Measurements from ENCODE around the gene PSG7.
"Not testable (repeated sequence)": the region's sequence is repeated elsewhere in the genome, so short reads cannot be mapped to it uniquely, and the experiment has no call there.

Gene PSG7

DNA sequence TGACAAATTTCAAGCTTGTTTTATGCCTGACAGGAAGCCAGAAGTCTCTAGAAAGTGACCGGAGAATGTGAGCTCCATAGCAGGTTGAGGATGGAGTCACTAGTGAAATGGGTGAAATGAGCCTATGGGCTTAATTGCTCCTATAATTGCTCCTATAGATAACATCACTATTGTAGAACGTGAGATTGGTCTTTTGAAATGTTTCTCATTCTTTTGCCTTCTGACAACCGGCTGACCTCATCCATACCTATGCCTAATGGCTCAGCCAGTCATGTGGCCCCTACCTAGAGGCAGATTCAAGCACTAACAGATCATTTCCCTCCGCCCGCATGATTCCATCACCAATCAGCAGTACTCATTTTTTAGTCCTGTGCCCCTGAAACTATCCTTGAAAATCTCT, 23.5 kb downstream of the PSG7 start:
- DNase-seq: not testable (repeated sequence)

DNA sequence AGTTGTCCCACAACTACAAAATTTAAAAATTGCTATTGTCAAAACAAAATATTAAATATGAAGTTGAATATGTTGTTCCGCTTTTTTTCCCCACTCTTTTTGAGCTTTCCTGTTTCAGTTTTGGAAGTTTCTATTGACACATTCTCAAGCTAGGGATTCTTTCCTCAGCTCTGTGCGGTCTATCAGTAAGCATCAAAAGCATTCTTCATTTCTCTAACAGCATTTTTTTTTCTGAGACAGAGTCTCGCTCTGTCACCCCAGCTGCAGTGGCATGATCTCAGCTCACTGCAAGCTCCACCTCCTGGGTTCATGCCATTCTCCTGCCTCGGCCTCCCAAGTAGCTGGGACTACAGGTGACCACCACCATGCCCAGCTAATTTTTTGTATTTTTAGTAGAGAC, 24.1 kb downstream of the PSG7 start:
- not testable (repeated sequence) for DNase-seq

DNA sequence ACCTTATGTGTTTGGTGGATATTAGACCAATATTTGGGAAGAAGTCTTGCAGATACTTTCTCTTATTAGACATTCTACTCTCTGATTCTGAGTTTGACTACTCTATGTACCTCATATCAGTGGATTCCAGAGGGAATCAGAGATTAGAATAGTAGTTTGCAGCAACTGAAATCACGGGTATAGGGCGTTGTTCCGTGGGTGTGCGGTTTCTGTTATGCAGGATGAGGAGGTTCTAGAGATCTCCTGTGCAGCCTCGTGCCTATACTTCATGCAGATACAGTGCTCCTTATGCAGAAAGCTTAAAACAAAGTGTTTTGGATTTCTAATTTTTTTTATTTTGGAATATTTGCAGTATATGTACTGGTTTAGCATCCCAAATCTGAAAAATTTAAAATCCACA, 25.3 kb downstream of the PSG7 start:
- DNase-seq: not testable (repeated sequence)

DNA sequence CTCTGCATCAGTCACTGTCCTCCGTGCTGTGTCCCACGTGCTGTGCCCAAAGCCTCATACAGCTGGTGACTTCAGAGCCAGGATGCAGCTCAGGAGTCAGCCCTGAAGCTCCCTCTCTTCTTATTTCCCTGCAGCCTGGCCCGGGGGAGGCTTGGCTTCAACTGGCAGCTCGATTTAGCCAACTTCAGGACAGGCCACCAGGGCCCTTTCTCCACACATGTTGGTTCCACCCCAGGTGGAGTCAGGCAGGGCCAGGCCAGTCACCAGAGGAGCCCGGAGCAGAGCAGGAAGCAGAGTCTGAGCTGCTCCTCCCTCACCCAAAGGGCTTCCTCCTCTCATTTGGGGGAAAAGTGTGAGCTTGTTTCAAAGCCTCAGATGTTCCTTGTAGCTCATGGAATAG, 30.8 kb downstream of the PSG7 start:
- not testable (repeated sequence) for DNase-seq

DNA sequence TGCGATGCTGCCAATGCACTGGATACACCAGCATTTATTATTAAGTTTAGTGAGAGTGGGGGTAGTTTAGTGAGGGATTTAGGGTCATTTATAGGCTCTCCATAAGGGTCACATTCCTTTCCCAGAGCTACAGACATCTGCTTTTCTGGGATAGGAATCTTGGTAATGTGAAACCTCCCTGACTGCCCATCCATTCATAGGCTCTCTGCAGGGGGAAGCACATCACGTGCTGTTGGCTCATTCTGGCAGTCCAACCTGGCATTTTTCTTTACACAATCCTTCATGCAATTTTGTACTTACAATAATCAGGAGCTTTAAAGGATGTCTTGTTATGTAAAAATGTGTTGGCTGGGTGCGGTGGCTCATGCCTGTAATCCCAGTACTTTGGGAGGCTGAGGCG, 36.4 kb downstream of the PSG7 start:
- DNase-seq: not testable (repeated sequence)

DNA sequence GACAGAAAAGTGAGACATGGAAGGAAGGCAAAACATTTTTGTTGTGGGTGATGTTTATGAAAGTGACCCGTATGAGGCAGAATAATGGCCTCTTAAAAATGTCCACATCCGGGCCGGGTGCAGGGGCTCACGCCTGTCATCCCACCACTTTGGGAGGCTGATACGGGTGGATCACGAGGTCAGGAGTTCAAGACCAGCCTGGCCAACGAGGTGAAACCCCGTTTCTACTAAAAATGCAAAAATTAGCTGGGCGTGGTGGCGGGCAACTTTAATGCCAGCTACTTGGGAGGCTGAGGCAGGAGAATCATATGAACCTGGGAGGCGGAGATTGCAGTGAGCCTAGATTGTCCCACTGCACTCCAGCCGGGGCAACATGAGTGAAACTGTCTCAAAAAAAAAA, 37.3 kb downstream of the PSG7 start:
- DNase-seq: not testable (repeated sequence)

DNA sequence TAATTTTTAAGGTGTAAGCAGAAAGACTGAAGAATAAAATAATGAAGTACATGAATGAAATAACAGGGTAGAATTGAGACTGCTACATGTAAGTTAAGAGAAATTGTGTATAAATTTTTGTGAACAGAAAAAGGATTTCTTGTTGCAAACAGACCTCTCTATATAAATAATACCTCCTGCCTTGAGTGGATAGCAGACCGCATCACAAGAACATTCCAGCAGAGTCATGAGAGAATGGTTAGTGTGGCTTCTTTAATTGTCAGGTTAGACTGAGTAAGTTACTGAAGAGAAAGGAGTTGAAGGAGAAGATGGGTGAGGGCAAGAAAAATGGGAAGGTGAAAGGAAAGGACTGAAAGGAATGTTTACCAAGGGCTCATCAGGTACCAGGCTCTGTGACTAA, 37.9 kb downstream of the PSG7 start:
- DNase-seq: not testable (repeated sequence)

DNA sequence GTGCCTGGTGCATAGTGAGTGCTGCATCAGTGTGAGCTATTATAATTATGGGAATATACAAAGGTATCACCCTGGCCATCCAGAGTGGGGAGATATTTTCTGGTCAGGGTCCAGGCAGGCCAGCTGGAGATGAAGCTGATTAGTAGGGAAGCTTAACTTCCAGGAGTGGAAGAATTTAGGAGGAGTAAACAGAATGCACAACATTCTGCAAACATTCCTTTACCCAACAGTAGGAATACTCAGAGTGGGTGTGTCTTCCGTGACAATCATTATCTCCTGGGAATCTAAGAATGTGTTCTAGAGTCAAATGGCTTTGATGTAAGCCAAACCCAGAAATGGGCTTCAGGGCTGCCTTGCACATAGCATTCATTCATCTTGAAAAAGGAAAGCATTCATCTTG, 38.4 kb downstream of the PSG7 start:
- not testable (repeated sequence) for DNase-seq

DNA sequence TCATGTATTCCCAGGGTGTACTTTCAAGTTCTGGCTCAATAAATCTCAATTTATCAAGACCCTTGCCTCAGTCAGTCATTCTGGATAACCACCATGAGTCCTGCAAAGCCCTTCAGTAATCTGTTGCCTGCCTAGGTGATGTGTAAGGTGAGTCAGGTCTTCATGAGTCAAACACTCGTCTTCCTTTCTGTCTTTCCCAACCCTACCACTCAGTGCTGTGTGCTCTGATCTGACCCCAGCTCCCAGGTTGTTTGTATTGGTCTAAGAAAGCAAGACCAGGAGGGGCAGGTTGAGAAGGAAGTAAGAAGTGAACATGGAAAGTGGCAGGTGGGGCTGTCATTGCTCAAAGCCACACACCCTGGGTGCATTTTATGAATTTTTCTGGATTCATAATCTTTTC, 39.3 kb downstream of the PSG7 start:
- not testable (repeated sequence) for DNase-seq

DNA sequence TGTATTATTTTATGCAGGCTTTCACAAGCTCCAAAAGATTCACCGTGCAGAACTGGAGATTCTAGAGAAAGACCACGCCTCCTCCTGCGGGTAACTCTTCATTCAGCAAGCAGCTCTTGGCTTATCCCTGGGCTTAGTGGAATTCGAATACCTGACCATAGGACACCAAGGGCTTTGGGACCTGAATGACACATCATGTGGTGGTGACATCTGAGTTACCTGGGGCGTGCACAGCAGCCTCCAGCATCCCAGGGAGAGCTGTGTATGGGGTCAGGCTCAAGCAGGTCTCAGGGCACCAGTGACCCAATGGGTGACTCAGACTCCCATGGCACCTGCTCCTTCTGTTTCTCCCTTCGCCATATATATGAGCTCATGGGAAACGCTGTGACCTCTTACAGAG, 46.6 kb downstream of the PSG7 start:
- not testable (repeated sequence) for DNase-seq

DNA sequence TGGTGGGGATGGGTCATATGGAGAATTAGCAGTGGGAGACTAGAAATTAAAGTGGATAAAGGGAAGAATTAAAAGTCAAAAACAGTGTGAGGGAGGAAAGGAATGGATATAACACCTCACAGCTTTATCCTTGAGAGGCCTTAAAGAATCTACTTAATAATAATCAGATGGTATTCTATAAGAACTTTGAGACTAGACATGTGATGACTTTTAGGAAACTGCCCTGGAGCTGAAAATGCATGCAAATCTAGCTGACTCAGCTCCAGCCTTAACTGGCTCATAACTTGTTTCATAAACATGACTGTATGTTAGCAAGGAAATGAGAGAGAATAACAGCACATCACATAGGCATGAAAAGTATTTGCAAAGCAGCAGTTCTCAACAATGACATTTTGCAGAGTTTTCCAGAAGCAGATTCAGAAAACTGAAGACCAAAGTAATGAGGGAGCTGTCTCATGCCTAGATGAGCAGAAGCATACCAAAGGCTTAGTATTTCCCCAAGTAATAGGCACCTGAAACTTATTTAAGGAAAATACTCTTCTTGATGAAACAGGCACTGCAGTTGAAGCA, 49.0 kb downstream of the PSG7 start:
- not testable (repeated sequence) for DNase-seq

DNA sequence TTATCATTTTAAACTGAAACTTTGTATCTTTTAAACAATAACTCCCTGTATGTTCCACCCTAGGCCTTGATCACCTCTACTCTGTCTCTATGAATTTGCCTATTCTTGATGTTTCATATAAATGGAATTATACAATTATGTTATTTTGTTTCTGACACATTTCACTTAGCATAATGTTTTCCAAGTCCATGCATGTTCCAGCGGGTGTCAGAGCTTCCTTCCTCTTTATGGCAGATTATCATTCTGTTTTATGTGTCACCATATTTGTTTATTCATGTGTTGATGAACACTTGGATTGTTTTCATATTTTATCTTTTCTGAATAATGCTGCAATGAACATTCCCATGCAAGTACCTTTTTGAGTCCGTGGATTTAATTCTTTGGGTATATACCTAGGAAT, 54.3 kb downstream of the PSG7 start:
- not testable (repeated sequence) for DNase-seq

DNA sequence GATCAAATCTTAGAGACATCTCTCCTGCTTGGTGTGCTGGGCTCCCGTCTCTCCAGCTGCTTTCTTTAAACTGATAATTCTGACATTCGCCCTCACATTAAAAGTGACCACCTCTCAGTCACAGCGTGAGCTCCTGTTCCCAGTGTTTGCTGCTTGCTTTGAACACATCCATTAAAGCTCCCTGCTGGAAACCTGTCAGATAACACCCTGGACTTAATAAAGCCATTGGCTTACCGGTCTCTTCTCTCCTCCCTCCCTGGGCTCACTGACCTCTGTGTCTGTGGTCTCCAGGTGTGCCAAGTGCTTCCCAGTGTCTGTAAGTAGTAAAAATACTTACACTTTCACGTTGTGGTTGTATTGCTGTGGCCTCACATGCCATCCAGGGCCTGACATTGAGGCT, 55.0 kb downstream of the PSG7 start:
- not testable (repeated sequence) for DNase-seq

DNA sequence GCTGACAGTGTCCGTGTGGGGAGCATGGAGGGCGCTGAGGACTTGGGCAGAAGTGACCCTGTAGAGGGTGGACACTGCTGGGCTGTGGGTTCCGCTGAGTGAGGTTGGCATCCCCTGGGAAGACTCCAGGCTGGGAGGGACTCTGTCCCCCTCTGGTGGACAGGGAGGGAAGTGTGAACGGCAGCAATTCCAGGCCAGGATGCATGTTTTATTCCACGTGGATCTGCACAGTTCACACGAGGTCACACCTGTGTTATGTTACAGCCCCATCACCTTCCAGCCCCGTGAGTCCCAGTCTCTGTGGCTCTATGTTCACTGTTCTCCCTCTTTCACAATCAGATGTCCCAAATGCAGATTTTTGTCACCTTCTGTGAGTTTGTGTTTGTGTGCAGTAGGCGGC, 55.7 kb downstream of the PSG7 start:
- DNase-seq: not testable (repeated sequence)

DNA sequence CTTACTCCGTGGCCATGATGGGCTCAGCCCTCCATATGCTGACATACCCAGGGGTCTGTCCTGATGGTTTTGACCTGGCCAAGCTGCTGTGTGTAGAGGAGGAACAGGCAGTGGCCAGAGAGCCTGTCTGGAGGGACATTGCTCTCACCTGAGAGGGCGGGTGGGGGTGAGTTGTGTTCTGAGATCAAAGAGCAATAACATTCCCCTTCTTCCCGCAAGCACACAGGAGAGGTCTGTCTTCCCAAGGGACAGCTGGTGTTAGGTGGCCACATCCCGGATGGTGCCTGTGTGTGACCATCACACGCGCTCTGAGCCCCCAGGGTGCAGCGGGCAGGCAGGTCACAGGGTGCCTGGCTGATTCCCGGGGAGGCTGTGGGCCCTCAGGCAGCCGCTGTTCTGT, 56.4 kb downstream of the PSG7 start:
- not testable (repeated sequence) for DNase-seq

DNA sequence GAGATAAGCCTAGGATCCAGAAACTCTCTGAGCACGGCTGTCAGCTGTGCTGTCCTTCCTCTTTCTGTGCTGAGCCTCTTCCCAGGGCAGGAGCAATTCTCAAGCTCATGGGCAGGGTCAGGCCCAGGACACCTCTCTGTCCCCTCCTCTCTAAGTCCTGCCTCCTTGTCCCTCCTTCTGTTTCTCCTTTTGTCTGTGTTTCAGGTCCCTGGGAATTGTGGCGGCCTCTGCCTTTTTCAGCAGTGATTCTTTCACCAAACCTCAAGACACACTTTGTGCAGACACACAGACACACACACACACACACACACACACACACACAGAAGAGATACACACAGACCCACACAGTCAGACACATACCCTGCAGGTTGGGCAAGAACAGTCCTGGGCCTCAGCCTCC, 57.4 kb downstream of the PSG7 start, which contains the start of gene PSG1:
TSS of gene PSG1 (minus strand) at position 101 of the 400 bp plus-strand sequence. CDS start 132 bp downstream, outside the sequence.
- no peak for DNase-seq

DNA sequence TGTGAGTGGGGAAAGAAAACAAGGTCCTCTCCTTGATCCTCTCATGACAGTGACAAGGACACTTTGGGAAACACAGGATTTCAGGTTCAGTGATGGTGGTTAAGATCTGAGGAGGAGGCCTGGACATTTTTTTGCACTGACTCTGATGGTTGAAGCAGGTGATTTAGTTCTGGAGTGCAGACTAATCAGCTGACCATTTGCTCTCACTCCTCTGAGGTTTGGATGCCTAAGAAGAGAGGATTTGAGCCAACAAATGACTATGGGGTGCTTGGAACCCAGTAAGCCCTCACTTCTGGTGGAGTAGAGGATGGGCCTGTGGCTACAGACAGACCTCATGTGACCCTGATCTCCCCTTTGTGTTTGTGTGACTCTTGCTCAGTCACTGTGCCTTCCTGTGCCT, 60.4 kb downstream of the PSG7 start:
- not testable (repeated sequence) for DNase-seq

DNA sequence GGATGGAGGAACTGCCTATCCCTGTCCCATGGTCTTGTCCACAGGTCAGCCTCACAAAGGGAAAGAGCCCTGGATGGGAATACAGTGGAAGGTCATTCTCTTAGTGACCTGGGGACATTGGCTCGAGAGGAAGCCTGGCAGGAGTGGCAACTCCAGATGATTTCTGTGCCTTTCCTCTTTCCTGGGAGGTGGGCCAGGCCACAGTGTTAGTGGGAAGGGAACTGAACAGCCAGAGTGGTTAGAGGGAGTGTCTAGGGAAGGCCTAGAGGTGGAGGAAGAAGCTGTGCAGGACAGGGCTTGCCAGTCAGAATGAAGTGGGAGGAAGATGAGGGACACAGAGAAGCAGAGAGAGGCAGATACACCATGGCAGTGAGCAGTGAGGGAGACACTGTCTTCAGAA, 61.1 kb downstream of the PSG7 start:
- DNase-seq: not testable (repeated sequence)

DNA sequence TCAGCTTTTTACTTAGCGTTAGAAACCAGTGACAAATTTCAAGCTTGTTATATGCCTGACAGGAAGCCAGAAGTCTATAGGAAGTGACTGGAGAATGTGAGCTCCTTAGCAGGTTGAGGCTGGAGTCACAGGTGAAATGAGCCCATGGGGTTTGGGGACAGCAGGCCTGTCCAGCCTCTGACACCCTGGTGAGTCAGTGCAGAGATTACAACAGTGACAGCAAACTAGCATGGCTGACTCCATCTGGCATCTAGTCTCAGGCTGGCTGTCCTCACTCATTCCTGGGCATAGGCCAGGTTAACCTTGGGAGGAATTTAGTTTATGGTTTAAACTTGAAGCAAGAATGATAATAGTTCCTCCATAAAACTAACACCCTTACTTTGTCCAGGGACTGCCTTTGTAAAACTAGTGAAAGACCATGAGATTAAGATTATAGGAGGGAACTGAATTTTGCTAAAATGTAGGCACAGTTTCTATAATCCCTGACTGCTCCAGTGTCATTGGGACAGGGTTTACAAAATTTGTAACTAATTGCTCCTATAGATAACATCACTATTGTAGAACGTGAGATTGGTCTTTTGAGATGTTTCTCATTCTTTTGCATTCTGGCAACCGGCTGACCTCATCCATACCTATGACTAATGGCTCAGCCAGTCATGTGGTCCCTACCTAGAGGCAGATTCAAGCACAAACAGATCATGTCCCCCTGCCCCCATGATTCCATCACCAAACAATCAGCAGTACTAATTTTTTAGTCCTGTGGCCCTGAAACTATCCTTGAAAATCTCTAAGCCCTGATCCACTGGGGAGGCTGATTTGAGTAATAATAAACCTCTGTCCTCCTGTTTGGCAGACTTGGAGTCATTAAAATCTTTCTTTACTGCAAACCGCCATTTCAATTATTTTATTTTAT, 61.9 kb downstream of the PSG7 start:
- DNase-seq: not testable (repeated sequence)

DNA sequence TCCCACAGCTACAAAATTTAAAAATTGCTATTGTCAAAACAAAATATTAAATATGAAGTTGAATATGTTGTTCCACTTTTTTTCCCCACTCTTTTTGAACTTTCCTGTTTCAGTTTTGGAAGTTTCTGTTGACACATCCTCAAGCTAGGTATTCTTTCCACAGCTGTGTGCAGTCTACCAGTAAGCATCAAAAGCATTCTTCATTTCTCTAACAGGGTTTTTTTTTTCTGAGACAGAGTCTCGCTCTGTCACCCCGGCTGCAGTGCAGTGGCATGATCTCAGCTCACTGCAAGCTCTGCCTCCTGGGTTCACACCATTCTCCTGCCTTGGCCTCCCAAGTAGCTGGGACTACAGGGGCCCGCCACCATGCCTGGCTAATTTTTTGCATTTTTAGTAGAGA, 62.9 kb downstream of the PSG7 start:
- not testable (repeated sequence) for DNase-seq

All from activated CD4-positive, alpha-beta T cell treated with anti-CD3 and anti-CD28 coated beads, Interleukin-2, amount 50 U/mL, for 1 hour (primary cell).